Measurements from ENCODE around the gene CMYA5.

CMYA5 gene

GRCh38 chr5:79691007-79691406 lies 1.4 kb downstream of the CMYA5 start:
- in situ Hi-C loops (cut with MboI; ENCODE audit: low sequenced_read_pairs, unreplicated experiment) = no loop called here
- DNase-seq (ENCODE audit: low spot score) = no peak
- no peak for TF ChIP-seq CTCF (IDR thresholded peaks at IDR 0.05; ENCODE audit: borderline replicate concordance, control extremely low read depth, extremely low read depth, insufficient read depth, missing control alignments)

- no peak for TF ChIP-seq CTCF (IDR thresholded peaks at IDR 0.05; ENCODE audit: borderline replicate concordance, control extremely low read depth, extremely low read depth, insufficient read depth, missing control alignments)
- in situ Hi-C loops (cut with MboI; ENCODE audit: low sequenced_read_pairs, unreplicated experiment) = no loop called here
- no peak for DNase-seq (ENCODE audit: low spot score)
Measured at GRCh38 chr5:79692596-79692995, 3.0 kb downstream of the CMYA5 start.

DNA sequence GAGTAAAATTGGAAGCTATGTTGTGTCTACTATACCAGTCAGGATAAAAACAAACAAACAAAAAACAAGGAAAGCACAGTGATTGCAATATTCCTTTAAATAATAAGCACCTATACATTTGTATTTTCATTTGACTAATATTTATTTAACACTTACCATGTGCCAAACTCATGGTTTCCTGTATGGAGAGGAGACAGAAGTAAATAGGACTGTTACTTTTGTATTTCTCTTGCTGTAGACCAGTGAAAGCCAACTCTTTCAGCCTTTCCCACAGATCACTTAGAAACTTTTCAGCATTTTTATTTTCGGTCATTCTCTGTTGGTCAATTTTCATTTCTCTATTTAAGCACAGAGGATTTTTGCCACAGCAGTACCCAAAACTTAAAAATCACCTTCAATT lies 4.5 kb downstream of the CMYA5 start:
- no peak for DNase-seq (ENCODE audit: low spot score)
- no peak for TF ChIP-seq CTCF (IDR thresholded peaks at IDR 0.05; ENCODE audit: borderline replicate concordance, control extremely low read depth, extremely low read depth, insufficient read depth, missing control alignments)
- in situ Hi-C loops (cut with MboI; ENCODE audit: low sequenced_read_pairs, unreplicated experiment) = no loop called here

- in situ Hi-C loops (cut with MboI; ENCODE audit: low sequenced_read_pairs, unreplicated experiment) = no loop called here
- TF ChIP-seq CTCF (IDR thresholded peaks at IDR 0.05; ENCODE audit: borderline replicate concordance, control extremely low read depth, extremely low read depth, insufficient read depth, missing control alignments) = no peak
Measured at GRCh38 chr5:79694652-79695051, 5.0 kb downstream of the CMYA5 start.

DNA sequence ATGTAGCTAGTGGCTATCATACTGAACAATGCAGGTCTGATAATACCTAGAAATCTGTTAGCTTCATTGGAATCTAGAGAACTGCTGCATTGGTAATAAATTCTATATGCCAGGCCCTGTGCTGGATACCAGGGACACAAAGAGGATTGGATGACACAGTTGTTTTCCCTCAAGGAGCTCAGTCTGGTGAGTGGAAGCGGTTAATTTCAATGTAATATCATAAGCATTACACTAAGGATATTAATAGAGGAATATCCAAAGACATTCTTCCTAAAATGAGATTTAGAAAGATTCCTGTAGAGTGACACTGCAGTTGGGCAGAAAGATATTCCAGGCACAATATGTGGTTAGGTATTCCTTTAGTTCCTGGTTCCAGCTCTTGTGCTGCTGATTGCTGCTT lies 5.9 kb downstream of the CMYA5 start:
- in situ Hi-C loops (cut with MboI; ENCODE audit: low sequenced_read_pairs, unreplicated experiment) = no loop called here

More at GRCh38 chr5:79694652-79695051, 5.0 kb downstream of the CMYA5 start:
- no peak for DNase-seq (ENCODE audit: low spot score)

DNA sequence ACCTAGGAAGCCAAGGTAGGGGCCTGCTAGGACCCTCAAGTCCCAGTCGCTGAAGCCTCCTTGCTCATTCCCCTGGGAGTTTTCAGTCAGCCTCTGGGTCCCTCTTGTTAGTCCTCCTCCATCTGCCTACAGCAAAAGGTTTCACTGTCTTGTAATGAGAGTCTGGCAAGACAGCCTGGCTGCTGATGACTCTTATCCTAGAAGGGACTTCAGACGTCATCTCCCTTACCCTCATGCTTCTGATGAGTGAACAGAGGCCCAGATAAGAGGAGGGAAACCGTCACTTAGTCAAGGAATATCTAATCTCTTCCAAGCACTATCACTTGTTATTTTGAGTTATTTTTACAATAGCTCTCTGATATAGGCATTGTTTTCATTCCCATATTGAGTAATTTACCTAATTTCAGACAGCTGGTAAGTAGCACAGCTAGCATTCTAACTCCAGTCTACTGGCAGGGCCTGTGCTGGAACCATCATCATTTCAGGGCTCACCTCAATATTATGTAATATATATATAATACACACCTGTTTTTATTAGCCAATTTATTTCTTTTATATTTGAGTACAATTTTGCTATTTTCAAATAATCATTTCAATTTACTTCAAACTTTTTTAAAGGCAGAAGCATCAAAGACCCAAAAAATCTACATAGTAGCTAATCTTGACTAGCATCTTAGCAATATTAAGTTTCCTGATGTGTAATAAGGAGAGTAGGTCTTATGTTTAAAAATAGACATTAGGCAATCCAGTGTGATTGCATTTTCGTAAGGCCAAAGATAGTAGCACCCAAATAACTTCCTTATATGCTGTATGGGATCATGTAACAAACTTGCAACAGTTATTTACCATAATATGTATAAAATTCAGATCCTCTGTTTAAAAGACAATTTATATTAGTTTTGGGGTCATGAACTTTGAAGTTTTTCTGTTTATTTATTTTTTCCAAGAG lies 7.9 kb downstream of the CMYA5 start:
- DNase-seq (ENCODE audit: low spot score) = peak; percentile 45
- in situ Hi-C loops (cut with MboI; ENCODE audit: low sequenced_read_pairs, unreplicated experiment) = no loop called here
- no peak for TF ChIP-seq CTCF (IDR thresholded peaks at IDR 0.05; ENCODE audit: borderline replicate concordance, control extremely low read depth, extremely low read depth, insufficient read depth, missing control alignments)

More for the DNA sequence above, 5.9 kb downstream of the CMYA5 start:
- DNase-seq (ENCODE audit: low spot score) = no peak
- TF ChIP-seq CTCF (IDR thresholded peaks at IDR 0.05; ENCODE audit: borderline replicate concordance, control extremely low read depth, extremely low read depth, insufficient read depth, missing control alignments) = no peak
